ENCODE data around the gene DCAF16.

DCAF16 gene

DNA sequence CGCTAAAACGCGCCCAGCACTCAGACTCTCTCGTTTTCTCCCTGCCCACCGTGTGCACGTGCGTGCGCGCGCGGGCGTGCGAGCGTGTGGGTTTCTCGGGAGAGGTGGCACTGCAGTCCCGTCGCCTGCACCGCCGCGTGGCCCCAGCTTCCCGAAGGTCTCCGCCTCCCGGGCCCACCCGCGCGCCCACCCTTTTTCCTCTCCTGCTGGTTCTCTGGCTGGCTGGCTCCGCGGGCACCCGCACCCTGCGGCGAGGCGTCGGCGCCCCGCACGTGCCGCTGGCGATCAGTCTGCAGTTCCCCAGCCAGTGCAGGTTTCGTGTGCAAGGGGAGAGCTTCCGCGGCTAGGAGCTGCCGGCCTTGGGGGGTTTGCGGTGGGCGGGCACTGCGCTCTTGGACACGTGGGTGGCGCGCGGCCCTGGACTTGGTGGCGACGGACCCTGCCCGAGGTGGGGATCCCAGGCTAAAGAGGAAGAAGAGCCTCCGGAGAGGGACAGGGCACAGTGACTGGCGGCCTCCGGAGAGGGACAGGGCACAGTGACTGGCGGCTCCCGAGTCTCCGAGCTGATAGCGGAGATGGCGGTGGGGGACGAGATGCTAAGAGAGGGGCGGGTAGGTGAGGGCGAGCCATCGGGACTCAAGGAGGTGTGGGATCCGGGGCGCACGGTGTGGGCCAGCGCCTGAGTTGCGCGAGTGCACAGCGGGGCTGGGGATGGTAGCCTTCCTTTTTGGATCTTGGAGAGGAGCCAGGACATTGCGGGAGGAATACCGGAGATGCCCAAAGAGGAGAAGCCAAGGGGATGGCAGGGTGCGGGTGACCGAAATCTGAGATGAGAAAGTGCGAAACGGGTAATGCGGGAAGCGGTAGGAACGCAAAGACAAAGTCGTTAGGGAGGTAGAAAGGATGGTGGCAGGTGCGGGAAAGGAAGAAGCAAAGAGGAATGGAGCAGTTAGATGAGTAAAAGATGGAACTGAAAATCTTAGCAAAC, 29.0 kb downstream of the DCAF16 start, which contains the start of gene FAM184B:
TSS of gene FAM184B (minus strand) at position 322 of the 988 bp plus-strand sequence. CDS start 322 bp downstream, outside the sequence.
- Histone ChIP-seq H3K27me3 (ENCODE audit: insufficient read depth, low read length, poor library complexity, severe bottlenecking) (no peaks in the 10 kb centered on the region), H3K4me1 (ENCODE audit: insufficient read depth, low read length, poor library complexity, severe bottlenecking) (peaks cover 7% of the 10 kb centered on the region), H3F3A (ENCODE audit: low read depth) (no peaks in the 10 kb centered on the region), H4K20me1 (ENCODE audit: insufficient read depth, low read length, poor library complexity, severe bottlenecking) (no peaks in the 10 kb centered on the region), H3K79me2 (ENCODE audit: insufficient read depth, low read length) (no peaks in the 10 kb centered on the region), H2AFZ (ENCODE audit: low read length) (no peak within 1 kb of the TSS), H3K4me3 (ENCODE audit: low read length, poor library complexity, severe bottlenecking) (no peak within 1 kb of the TSS), H3K9me2 (replicated peaks; ENCODE audit: low read depth, low read length) (no peaks in the 10 kb centered on the region), H3K9me3 (ENCODE audit: insufficient read depth, low read depth, low read length) (no peaks in the 10 kb centered on the region), H3K4me2 (ENCODE audit: low read depth, low read length, poor library complexity, severe bottlenecking) (no peak within 1 kb of the TSS), H3K36me3 (ENCODE audit: insufficient read depth, low read length) (no peaks in the 10 kb centered on the region), H3K9ac (ENCODE audit: low read depth, low read length, poor library complexity, severe bottlenecking) (no peak within 1 kb of the TSS)
- no peak for TF ChIP-seq EZH2phosphoT487 (IDR thresholded peaks at IDR 0.05; ENCODE audit: borderline replicate concordance)
- TF ChIP-seq, protein P1, sequence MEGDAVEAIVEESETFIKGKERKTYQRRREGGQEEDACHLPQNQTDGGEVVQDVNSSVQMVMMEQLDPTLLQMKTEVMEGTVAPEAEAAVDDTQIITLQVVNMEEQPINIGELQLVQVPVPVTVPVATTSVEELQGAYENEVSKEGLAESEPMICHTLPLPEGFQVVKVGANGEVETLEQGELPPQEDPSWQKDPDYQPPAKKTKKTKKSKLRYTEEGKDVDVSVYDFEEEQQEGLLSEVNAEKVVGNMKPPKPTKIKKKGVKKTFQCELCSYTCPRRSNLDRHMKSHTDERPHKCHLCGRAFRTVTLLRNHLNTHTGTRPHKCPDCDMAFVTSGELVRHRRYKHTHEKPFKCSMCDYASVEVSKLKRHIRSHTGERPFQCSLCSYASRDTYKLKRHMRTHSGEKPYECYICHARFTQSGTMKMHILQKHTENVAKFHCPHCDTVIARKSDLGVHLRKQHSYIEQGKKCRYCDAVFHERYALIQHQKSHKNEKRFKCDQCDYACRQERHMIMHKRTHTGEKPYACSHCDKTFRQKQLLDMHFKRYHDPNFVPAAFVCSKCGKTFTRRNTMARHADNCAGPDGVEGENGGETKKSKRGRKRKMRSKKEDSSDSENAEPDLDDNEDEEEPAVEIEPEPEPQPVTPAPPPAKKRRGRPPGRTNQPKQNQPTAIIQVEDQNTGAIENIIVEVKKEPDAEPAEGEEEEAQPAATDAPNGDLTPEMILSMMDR (conservative IDR thresholded peaks at IDR 0.05; ENCODE audit: low read length): no peak

DNA sequence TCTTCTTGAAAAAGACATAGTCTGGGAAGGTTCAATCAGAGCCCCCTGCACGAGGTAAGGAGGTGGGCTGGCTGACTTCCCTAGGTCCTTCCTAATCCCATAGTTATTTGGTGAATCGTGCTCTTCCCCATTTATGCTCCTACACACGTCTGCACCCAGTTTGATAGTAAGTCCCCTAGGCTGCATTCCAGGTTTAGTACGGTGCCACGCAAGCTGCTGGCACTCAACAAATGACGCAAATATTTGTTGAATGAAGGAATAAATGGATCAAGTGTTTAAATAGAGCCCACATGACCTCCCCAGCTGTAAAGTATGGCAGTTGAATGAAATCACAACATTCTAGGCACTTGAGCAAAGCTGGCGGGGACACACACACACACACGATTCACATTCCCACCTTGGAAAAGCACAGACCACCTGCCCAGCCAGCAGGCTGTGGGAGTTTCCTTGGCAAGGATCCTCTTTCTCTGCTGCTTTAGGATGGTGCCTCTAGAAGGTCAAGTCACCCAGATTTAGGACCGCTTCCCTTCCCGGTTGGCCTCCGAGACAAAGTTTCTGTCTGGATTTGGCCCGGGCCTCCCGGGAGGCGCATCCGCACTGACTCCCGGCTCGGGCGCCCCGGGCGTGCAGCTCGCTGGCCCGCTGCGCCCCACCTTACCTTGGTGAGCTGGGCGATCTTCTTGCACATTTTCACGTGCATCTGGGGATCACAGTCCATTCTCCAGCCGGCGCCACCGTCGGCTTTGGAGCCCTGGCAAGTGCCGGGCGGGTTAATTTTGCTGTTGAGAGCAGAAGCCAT, 29.9 kb downstream of the DCAF16 start:
- Histone ChIP-seq H2AFZ (ENCODE audit: low read length) (no peak overlapping the region), H4K20me1 (ENCODE audit: insufficient read depth, low read length, poor library complexity, severe bottlenecking) (no peaks in the 10 kb centered on the region), H3K27me3 (ENCODE audit: insufficient read depth, low read length, poor library complexity, severe bottlenecking) (no peaks in the 10 kb centered on the region), H3K9me2 (replicated peaks; ENCODE audit: low read depth, low read length) (no peaks in the 10 kb centered on the region), H3K36me3 (ENCODE audit: insufficient read depth, low read length) (no peaks in the 10 kb centered on the region), H3K9me3 (ENCODE audit: insufficient read depth, low read depth, low read length) (no peaks in the 10 kb centered on the region), H3F3A (ENCODE audit: low read depth) (no peaks in the 10 kb centered on the region), H3K9ac (ENCODE audit: low read depth, low read length, poor library complexity, severe bottlenecking) (no peak overlapping the region), H3K4me3 (ENCODE audit: low read length, poor library complexity, severe bottlenecking) (no peak overlapping the region), H3K4me1 (ENCODE audit: insufficient read depth, low read length, poor library complexity, severe bottlenecking) (no peaks in the 10 kb centered on the region), H3K79me2 (ENCODE audit: insufficient read depth, low read length) (no peaks in the 10 kb centered on the region), H3K4me2 (ENCODE audit: low read depth, low read length, poor library complexity, severe bottlenecking) (no peak overlapping the region)
- TF ChIP-seq, protein P1 (conservative IDR thresholded peaks at IDR 0.05; ENCODE audit: low read length): no peak
- no peak for TF ChIP-seq EZH2phosphoT487 (IDR thresholded peaks at IDR 0.05; ENCODE audit: borderline replicate concordance)

DNA sequence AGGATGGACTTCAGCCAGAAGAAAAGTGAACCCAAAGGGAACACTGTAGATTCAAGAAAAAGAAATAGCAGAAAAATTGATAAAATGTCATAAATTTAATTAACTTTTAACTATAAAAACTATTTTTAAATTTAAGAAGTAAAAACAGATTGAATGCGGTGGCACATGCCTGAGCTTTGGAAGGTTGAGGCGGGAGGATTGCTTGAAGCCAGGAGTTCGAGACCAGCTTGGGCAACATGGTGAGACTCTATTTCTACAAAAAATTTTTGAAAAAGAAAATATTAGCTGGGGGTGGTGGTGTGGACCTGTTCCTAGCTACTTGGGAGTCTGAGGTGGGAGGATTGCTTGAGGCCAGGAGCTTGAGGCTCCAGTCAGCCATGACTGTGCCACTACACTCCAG, 32.1 kb downstream of the DCAF16 start:
- TF ChIP-seq, protein P1 (conservative IDR thresholded peaks at IDR 0.05; ENCODE audit: low read length): no peak
- no peak for TF ChIP-seq EZH2phosphoT487 (IDR thresholded peaks at IDR 0.05; ENCODE audit: borderline replicate concordance)
- no peak overlapping the region for H3K4me2 ChIP-seq (ENCODE audit: low read depth, low read length, poor library complexity, severe bottlenecking)
- H3K4me3 ChIP-seq (ENCODE audit: low read length, poor library complexity, severe bottlenecking): no peak overlapping the region
- no peaks in the 10 kb centered on the region for H3K36me3 ChIP-seq (ENCODE audit: insufficient read depth, low read length)
- H3K27me3 ChIP-seq (ENCODE audit: insufficient read depth, low read length, poor library complexity, severe bottlenecking): no peaks in the 10 kb centered on the region
- no peaks in the 10 kb centered on the region for H3K79me2 ChIP-seq (ENCODE audit: insufficient read depth, low read length)
- no peaks in the 10 kb centered on the region for H3F3A ChIP-seq (ENCODE audit: low read depth)
- H3K9me3 ChIP-seq (ENCODE audit: insufficient read depth, low read depth, low read length): no peaks in the 10 kb centered on the region
- no peaks in the 10 kb centered on the region for H3K4me1 ChIP-seq (ENCODE audit: insufficient read depth, low read length, poor library complexity, severe bottlenecking)
- H3K9ac ChIP-seq (ENCODE audit: low read depth, low read length, poor library complexity, severe bottlenecking): no peak overlapping the region
- no peaks in the 10 kb centered on the region for H3K9me2 ChIP-seq (replicated peaks; ENCODE audit: low read depth, low read length)
- H4K20me1 ChIP-seq (ENCODE audit: insufficient read depth, low read length, poor library complexity, severe bottlenecking): no peaks in the 10 kb centered on the region
- no peak overlapping the region for H2AFZ ChIP-seq (ENCODE audit: low read length)
